Measurements from ENCODE around the gene COCH.

DNA sequence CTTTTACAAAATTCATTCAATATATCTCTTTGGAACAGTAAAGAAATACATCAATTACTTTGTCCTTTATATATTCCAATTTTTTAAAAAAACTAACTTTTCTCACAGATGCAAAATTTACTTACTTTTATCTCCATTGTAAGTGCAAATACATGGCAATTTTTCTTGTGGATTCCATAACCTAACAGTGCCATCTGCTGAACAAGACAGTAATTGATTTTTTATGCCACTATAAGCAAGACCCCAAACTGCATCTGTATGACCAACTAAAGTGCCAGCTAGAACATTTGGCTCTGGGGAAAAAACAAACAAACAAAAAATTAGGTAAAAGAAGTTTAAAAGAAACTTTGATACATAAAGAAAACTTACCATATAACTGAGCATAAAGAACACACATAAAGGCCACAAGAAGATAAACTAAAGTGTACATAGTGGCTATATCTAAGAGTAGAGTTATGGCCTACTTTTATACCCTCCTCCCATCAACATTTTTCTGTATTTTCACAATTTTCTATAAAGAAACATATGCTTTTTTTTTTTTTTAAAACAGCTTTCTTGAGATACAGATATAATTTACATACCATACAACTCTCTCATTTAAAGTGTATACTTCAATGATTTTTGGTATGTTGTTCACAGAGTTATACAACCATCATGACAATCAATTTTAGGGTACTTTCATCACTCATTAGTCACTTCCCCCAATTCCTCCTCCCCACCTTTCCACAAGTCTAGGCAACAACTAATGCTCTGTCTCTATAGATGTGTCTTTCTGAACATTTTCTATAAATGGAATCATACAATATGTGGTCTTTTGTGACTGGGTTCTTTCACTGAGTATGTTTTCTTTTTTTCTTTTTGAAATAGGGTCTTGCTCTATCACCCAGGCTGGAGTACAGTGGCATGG lies 32.6 kb downstream of the COCH start:
- TF ChIP-seq, protein P1, sequence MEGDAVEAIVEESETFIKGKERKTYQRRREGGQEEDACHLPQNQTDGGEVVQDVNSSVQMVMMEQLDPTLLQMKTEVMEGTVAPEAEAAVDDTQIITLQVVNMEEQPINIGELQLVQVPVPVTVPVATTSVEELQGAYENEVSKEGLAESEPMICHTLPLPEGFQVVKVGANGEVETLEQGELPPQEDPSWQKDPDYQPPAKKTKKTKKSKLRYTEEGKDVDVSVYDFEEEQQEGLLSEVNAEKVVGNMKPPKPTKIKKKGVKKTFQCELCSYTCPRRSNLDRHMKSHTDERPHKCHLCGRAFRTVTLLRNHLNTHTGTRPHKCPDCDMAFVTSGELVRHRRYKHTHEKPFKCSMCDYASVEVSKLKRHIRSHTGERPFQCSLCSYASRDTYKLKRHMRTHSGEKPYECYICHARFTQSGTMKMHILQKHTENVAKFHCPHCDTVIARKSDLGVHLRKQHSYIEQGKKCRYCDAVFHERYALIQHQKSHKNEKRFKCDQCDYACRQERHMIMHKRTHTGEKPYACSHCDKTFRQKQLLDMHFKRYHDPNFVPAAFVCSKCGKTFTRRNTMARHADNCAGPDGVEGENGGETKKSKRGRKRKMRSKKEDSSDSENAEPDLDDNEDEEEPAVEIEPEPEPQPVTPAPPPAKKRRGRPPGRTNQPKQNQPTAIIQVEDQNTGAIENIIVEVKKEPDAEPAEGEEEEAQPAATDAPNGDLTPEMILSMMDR (IDR thresholded peaks at IDR 0.05 in 2 of 3, conservative IDR thresholded peaks at IDR 0.05 in 1 of 3; ENCODE audit: borderline replicate concordance in 1 of 3, insufficient read depth in 1 of 3, low read depth in 2 of 3, low read length in 2 of 3) = peak; percentile 5 to 55 (median 27); a peak in 4 of 6 replicates
- TF ChIP-seq YY1 (IDR thresholded peaks at IDR 0.05; ENCODE audit: extremely low read depth, insufficient replicate concordance, low read depth, low read length) = no peak
- no peak for TF ChIP-seq POLR2A (IDR thresholded peaks at IDR 0.05; ENCODE audit: borderline replicate concordance, extremely low read depth, insufficient read depth, insufficient read length)
- TF ChIP-seq SP1 (IDR thresholded peaks at IDR 0.05; ENCODE audit: low read depth) = no peak
- no peak for TF ChIP-seq EGR1 (IDR thresholded peaks at IDR 0.05; ENCODE audit: low read depth)
- no peak for TF ChIP-seq SIN3A (IDR thresholded peaks at IDR 0.05; ENCODE audit: low read depth)
- TF ChIP-seq CEBPB (IDR thresholded peaks at IDR 0.05; ENCODE audit: low read depth) = no peak
- TF ChIP-seq, protein P2, sequence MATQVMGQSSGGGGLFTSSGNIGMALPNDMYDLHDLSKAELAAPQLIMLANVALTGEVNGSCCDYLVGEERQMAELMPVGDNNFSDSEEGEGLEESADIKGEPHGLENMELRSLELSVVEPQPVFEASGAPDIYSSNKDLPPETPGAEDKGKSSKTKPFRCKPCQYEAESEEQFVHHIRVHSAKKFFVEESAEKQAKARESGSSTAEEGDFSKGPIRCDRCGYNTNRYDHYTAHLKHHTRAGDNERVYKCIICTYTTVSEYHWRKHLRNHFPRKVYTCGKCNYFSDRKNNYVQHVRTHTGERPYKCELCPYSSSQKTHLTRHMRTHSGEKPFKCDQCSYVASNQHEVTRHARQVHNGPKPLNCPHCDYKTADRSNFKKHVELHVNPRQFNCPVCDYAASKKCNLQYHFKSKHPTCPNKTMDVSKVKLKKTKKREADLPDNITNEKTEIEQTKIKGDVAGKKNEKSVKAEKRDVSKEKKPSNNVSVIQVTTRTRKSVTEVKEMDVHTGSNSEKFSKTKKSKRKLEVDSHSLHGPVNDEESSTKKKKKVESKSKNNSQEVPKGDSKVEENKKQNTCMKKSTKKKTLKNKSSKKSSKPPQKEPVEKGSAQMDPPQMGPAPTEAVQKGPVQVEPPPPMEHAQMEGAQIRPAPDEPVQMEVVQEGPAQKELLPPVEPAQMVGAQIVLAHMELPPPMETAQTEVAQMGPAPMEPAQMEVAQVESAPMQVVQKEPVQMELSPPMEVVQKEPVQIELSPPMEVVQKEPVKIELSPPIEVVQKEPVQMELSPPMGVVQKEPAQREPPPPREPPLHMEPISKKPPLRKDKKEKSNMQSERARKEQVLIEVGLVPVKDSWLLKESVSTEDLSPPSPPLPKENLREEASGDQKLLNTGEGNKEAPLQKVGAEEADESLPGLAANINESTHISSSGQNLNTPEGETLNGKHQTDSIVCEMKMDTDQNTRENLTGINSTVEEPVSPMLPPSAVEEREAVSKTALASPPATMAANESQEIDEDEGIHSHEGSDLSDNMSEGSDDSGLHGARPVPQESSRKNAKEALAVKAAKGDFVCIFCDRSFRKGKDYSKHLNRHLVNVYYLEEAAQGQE (IDR thresholded peaks at IDR 0.05; ENCODE audit: low read depth) = no peak
- TF ChIP-seq ZNF274 (IDR thresholded peaks at IDR 0.05; ENCODE audit: low read depth, low read length) = no peak
- peak; percentile 41; the same call in 1 of the 2 replicates for TF ChIP-seq RAD21 (IDR thresholded peaks at IDR 0.05; ENCODE audit: low read depth)
- TF ChIP-seq, protein P3, sequence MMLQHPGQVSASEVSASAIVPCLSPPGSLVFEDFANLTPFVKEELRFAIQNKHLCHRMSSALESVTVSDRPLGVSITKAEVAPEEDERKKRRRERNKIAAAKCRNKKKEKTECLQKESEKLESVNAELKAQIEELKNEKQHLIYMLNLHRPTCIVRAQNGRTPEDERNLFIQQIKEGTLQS (IDR thresholded peaks at IDR 0.05) = no peak

Data from HCT116 (cell line).